Lung microvascular endothelial cell (primary cell): ENCODE results near the gene HK2. TPM values are rescaled to one million over a fixed set of nuclear protein-coding genes. Genes with fewer than 3 reads are reported as not detected.

Source experiments
- DNase-seq, 2 donors: peaks; one replicate each; pipeline versions ENCODE4 v3.0.0 to v3.0.0-alpha.2; 2010; ENCODE audit warnings: low read depth in 2 of 2
- total RNA-seq: library from RNA; depleted of rRNA; stranded (reverse); fragments of >200 nt; gene quantifications from 2 replicates; pipeline ENCODE4 v1.2.1, GENCODE V29; 2014

The HK2 gene
- total RNA-seq, 1 donor from 2014 or later, result 3.4 TPM

DNA sequence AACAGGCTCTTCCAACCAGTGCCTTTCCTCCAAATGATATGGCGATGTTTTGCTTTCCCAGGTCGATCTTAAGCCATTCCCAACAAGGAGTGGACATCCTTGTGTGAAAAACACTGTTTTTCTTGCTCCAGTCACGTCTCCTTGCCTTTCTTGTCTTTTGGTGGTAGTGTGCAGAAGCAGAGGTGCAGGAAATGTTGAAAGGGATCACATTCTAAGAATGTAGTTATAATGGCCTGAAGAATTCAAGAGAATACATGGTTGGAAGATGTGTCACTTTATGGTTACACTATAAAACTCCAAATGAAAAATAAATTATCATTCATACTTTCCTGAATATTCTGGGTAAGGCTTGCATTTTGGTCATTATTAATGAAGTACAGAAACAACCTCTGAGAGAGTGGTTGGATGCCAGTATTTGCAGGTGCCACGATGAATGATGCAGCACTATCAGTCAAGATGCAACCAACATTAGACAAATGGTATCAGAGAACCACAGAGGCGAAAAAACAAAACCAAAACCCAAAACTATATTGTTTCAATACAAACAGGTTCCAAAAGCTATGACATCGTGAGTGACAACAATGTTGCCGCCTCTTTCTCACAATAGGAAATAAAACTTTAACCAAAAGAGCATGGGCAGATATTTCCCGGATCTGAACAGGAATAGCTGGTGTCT lies 97.0 kb downstream of the HK2 start:
- DNase-seq, result no peak

DNA sequence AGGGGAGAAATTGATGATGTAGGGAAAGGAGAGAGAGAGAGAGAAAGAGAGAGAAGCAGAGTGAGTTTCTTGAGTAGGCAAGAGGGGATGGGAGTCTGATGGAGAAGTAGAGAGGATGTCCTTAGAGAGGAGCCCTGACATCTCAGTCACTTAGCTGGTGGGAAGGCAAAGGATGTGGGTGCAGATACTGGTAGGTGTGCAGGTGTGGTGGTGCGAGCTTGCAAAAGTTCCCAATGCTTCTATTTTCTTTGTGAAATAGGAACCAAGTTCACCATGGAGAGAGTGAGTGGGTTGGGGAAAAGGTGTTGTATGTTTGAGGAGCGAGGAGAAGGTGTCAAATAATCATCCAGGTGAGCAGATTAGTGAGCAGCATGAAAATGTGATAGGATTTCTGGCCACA lies 98.0 kb downstream of the HK2 start:
- no peak for DNase-seq

DNA sequence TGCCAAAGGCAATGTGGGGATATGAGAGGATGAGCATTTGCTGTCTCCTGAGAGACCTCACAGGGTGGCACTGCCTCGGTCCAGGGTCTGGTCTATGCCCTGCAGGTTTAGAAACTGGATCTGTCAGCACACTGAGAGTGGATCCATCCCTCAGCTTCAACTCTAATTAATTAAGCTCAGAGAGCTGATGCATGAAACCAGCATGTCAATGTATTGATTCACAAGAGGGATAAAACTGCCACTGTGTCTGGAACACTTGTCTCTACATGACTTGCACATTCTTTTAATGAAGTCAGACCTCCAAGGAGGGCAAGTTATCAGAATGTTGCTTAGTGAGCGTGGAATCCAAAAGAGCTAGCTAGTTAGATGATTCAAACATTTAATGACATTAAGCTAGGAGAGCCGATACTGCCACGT lies 102.1 kb downstream of the HK2 start:
- DNase-seq, result no peak

DNA sequence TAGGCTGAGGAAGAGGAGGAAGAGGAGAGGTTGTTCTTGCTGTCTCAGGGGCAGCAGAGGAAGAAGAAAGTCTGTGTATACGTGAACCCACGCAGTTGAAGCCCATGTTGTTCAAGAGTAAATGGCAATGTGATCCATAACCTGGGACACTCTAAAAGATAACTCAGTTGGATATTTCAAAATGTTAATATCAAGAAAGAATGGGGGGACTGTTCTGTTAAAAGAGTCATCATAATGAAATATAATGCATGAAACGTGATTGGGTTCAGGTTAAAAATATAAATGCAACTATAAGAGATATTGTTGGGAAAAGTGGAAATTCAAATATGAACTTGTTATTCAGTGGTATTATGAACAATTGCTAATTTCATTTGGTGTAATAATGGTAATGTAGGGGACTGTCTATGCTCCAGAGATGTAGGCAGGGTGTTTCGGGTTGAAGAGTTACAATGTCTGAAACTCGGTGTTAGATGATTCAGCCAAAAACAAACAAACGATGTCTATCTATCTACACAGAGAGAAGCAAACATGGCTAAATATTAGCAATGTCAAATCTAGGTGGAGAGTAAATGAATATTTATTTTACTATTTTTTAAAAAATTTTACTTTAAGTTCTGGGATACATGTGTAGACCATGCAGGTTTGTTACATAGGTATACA lies 103.4 kb downstream of the HK2 start:
- DNase-seq, result no peak

DNA sequence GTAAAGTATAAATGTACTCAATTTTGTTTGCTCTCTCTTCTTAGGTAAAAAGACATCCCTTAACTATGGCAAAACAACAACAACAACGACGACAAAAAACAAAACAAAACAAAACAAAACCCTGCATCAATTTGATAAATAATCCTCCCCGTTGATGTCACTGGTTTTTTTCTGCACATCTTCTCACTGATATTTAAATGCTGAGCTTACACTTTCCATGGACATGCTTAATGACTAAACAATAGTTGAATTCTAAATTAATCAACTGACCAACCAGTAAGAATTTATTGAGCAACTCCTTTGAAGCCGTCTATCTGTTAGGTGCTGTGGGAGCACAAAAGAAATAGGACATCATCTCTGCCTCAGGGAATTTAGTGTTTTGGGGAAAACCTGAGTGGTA lies 104.3 kb downstream of the HK2 start:
- no peak for DNase-seq

DNA sequence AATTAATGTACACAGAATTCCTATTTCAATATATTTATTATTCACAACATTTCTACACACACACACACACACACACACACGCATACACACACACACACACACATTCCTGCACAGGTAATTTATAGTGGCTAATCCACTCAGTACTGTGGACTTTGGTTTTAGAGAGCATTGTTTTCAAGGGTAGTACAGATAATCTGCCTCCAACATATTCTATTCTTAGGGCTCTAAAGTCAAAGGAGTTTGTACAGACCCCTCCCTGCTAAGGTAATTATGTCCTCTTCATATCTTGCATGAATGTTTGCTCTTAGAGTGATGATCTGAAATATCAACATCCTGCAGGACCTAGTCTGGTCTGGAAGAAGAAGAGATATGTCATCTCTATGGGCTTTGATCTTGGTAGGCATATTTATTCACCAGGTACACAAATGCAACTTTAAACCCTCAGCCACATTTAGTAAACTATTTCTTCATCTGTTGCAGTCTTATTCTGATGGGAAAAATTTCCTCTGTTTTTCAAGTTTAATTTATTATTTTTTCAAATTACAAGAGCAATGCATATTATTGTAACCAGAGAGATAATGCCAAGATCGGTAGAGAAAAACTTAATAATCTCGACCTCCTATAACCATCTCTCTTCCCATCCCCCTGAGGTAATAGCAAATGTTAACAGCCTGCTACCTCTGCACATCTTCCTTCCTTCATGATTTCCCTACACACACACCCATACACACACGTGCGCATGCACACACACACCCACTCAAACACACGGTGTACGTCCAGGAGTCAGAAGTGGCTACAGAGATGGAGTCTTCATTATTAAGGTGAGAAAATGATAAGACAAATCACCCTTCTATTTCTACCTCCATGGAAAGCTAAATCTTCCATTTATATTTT lies 106.2 kb downstream of the HK2 start:
- DNase-seq, result no peak

DNA sequence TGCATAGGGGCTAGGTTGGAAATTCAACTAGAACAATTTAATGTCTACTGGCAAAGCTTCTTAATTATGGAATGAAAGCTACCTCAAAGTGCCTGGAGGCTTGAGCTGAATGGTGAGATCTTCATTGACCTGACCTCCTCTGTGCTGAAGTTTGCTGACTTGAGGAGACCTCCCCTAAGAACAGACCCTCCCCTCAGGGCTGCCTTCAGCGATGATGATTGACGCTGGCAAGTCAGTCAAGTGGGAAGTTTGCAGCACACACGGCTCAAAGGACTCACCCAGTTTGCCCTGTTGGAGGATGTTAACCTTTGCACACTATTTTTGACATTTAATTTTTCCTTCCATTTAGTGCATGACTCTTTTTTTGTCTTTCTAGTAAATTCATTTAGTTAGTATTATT lies 107.4 kb downstream of the HK2 start:
- no peak for DNase-seq

DNA sequence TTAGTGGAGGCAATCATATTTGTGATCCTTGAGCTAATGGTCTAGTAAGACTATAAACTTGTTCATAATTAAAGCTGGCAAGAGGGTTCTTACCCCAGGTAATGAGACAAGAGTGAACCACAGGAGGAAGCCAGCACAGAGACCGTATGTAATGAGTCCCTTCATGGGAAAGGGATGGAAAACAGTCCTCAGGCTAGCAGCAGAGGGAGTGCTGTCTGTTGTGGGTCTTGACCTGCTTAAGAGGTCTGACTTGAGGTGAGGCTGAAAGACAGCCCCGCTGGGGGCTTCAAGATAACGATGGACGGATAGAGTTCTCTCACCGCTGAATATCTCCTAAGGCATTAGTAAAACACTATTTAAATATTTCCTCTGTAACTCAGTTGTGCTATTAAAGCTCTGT lies 108.3 kb downstream of the HK2 start:
- no peak for DNase-seq

Other genes starting within 250 kb of the HK2 start
- not detected in 2 replicates for gene M1AP, start 185.8 kb upstream of the HK2 start, total RNA-seq
- gene SEMA4F, start 179.9 kb upstream of the HK2 start, total RNA-seq, result 1.8 and 2.2 TPM in 2 replicates
- 20.0 and 30.0 TPM in 2 replicates for gene POLE4, start 124.5 kb downstream of the HK2 start, total RNA-seq